Measurements from ENCODE around the gene TMEM47.

TMEM47 gene

DNA sequence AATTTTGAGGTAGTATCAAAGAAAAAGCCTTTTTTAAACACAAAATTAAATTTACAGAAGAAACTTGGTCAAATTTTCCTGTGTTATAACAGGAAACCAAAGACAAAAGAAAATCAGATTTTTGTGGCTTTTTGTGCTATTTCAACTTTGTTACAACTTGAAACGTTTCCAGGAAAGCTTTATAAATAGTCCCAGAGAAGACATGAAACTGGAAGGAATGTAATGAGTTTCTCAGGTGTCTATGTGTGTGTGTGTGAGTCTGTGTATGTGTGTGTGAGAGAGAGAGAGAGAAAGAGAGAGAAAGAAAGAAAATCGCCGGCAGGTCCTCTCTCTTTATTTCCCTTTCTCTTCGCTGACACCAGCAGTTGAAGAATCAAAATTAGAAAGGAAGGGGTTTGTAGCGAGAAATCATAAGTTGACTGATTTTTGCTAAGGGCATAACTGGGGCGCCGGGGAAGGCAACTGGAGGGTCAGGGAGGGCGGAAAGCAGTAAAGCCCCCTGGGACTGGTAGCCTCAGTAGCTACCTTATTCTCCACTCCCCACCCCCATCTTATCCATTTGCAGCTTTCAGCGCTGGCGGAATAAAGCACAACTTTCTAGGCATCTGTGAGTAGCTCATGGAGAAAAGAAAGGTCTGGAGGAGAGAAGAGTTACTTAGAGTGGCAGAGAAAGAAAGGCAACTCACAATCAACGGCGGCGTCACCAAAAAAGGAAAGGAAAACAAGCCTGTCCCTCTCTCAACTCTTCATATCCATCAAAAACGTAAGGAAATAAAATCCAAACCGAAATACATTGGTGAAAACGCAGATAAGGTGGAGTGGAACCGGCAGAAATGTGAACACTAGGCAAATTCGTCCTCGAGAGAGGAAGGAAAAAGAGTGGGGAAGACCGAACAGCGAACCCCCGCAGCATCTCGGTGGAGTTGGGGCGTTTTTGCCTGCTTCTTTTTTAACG lies 1.3 kb downstream of the TMEM47 start:
- Histone ChIP-seq H3K4me3 (ENCODE audit: low read length) (no peak overlapping the region), H3K36me3 (replicated peaks; ENCODE audit: insufficient read depth, low read length) (no peaks in the 10 kb centered on the region), H3K4me2 (ENCODE audit: low read depth, low read length) (no peak overlapping the region), H3K9ac (ENCODE audit: low read length) (no peak overlapping the region), H3K79me2 (ENCODE audit: low read length) (no peaks in the 10 kb centered on the region), H4K20me1 (ENCODE audit: insufficient read depth, low read length) (no peaks in the 10 kb centered on the region), H3F3A (ENCODE audit: insufficient read depth, low read length) (no peaks in the 10 kb centered on the region), H3K4me1 (ENCODE audit: low read length) (no peaks in the 10 kb centered on the region), H2AFZ (ENCODE audit: low read length) (no peak overlapping the region), H3K27ac (ENCODE audit: low read length) (no peak overlapping the region), H3K9me3 (replicated peaks; ENCODE audit: insufficient read depth, low read length) (no peaks in the 10 kb centered on the region), H3K9me2 (replicated peaks; ENCODE audit: insufficient read depth, low read length) (no peaks in the 10 kb centered on the region), H3K27me3 (replicated peaks; ENCODE audit: insufficient read depth, low read length) (no peaks in the 10 kb centered on the region)
- DNase-seq, result no peak
- no peak for TF ChIP-seq EZH2 (optimal IDR thresholded peaks at IDR 0.05; ENCODE audit: low read depth, low read length)

DNA sequence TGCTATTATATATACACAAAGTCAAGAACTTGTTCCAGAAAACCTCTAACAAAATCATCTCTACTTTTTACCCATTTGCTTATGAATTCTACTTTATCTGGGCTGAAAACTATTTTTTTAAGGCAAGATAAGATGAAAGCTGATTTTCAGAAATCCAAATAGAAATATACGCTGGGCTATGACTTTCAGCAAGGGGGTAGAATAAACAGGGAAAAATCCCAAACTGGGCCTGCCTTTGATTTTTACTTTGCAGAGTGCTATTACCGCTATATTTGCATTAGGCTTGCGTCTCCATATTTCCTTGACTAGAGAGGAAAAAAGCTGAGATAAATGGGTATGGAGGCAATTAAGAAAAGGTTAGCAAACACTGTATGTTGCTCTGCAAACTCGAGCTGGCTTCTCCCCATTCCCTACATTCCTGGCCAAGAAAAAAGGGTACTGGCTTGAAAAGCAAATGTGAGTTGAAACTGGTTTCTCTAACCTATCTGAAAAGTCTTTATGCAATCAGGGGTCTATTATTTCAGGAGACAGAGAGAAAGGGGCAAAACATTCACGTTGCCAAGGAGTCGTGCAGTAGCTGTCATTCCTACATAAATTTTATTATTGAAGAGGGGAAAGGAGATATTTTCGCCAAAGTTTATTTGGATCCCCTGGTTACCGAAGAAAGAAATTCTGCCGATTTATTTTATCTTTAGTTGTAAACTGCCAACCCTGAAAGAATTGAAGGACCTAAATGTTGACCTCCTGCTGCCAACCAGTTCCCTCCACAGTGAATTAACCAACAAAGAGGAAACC lies 2.2 kb downstream of the TMEM47 start:
- Histone ChIP-seq H3K9me2 (replicated peaks; ENCODE audit: insufficient read depth, low read length) (no peaks in the 10 kb centered on the region), H3K4me2 (ENCODE audit: low read depth, low read length) (no peak overlapping the region), H3K9ac (ENCODE audit: low read length) (no peak overlapping the region), H4K20me1 (ENCODE audit: insufficient read depth, low read length) (no peaks in the 10 kb centered on the region), H3K27me3 (replicated peaks; ENCODE audit: insufficient read depth, low read length) (no peaks in the 10 kb centered on the region), H3K4me3 (ENCODE audit: low read length) (no peak overlapping the region), H3K9me3 (replicated peaks; ENCODE audit: insufficient read depth, low read length) (no peaks in the 10 kb centered on the region), H3F3A (ENCODE audit: insufficient read depth, low read length) (no peaks in the 10 kb centered on the region), H3K27ac (ENCODE audit: low read length) (no peak overlapping the region), H3K79me2 (ENCODE audit: low read length) (no peaks in the 10 kb centered on the region), H2AFZ (ENCODE audit: low read length) (no peak overlapping the region), H3K36me3 (replicated peaks; ENCODE audit: insufficient read depth, low read length) (no peaks in the 10 kb centered on the region), H3K4me1 (ENCODE audit: low read length) (no peaks in the 10 kb centered on the region)
- no peak for DNase-seq
- TF ChIP-seq EZH2phosphoT487 (IDR thresholded peaks at IDR 0.05; ENCODE audit: low read length), result no peak
- TF ChIP-seq, protein P1, sequence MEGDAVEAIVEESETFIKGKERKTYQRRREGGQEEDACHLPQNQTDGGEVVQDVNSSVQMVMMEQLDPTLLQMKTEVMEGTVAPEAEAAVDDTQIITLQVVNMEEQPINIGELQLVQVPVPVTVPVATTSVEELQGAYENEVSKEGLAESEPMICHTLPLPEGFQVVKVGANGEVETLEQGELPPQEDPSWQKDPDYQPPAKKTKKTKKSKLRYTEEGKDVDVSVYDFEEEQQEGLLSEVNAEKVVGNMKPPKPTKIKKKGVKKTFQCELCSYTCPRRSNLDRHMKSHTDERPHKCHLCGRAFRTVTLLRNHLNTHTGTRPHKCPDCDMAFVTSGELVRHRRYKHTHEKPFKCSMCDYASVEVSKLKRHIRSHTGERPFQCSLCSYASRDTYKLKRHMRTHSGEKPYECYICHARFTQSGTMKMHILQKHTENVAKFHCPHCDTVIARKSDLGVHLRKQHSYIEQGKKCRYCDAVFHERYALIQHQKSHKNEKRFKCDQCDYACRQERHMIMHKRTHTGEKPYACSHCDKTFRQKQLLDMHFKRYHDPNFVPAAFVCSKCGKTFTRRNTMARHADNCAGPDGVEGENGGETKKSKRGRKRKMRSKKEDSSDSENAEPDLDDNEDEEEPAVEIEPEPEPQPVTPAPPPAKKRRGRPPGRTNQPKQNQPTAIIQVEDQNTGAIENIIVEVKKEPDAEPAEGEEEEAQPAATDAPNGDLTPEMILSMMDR (IDR thresholded peaks at IDR 0.05; ENCODE audit: low read length), result no peak

DNA sequence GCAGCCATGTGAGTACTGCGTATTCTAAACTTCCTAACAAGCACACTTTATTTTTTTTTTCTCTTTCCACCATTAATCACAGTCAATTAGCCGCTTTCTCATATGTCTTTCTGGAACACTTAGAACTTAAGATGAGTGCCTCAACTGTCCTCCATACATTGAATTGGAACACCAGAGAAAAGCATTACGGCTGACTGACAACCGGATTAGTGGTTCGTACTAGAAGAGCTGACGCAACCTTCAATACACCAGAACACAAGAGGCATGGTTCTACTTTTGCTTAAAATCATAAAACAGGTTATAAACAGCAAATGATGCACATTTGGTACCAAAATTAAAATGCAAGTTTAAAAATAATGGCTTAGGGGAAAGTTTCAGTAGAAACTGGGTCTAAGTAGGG lies 3.3 kb downstream of the TMEM47 start:
- no peaks in the 10 kb centered on the region for H3K79me2 ChIP-seq (ENCODE audit: low read length)
- no peaks in the 10 kb centered on the region for H3K9me3 ChIP-seq (replicated peaks; ENCODE audit: insufficient read depth, low read length)
- no peak overlapping the region for H3K9ac ChIP-seq (ENCODE audit: low read length)
- no peak overlapping the region for H3K4me2 ChIP-seq (ENCODE audit: low read depth, low read length)
- H3K27me3 ChIP-seq (replicated peaks; ENCODE audit: insufficient read depth, low read length), result no peaks in the 10 kb centered on the region
- no peak for TF ChIP-seq EZH2 (optimal IDR thresholded peaks at IDR 0.05; ENCODE audit: low read depth, low read length)
- TF ChIP-seq, protein P1 (IDR thresholded peaks at IDR 0.05; ENCODE audit: low read length), result no peak
- no peak for TF ChIP-seq EZH2phosphoT487 (IDR thresholded peaks at IDR 0.05; ENCODE audit: low read length)
- no peak overlapping the region for H3K4me3 ChIP-seq (ENCODE audit: low read length)
- H3K4me1 ChIP-seq (ENCODE audit: low read length), result no peaks in the 10 kb centered on the region
- no peaks in the 10 kb centered on the region for H4K20me1 ChIP-seq (ENCODE audit: insufficient read depth, low read length)
- no peak overlapping the region for H2AFZ ChIP-seq (ENCODE audit: low read length)
- no peak overlapping the region for H3K27ac ChIP-seq (ENCODE audit: low read length)
- H3K36me3 ChIP-seq (replicated peaks; ENCODE audit: insufficient read depth, low read length), result no peaks in the 10 kb centered on the region
- no peaks in the 10 kb centered on the region for H3F3A ChIP-seq (ENCODE audit: insufficient read depth, low read length)
- no peaks in the 10 kb centered on the region for H3K9me2 ChIP-seq (replicated peaks; ENCODE audit: insufficient read depth, low read length)
- no peak for DNase-seq

Measured in MM.1S (cell line).